ENCODE measurements around the gene CCDC142. TPM values are rescaled to one million over a fixed set of nuclear protein-coding genes. Genes with fewer than 3 reads are reported as not detected.

CCDC142 gene
- total and polyA plus RNA-seq, 2 donors (not counting 1 experiment from before 2014, with no cell fraction given), result 13.0 to 61.6 TPM

GRCh38 chr2:74525717-74526648, 43.2 kb upstream of the CCDC142 start, which contains the start of gene DQX1:
Gene DQX1 (minus strand): TSS chr2:74526231. CDS start chr2:74525729, 502 bp downstream.
- peak within 1 kb of the TSS in 1 of 2 donors; percentile 54 for H3K27ac ChIP-seq (ENCODE audit: low read length in 2 of 2)
- Mint-ChIP-seq H3K27me3 (no peaks in the 10 kb centered on the region), H3K27ac (peak within 1 kb of the TSS; percentile 84), H3K9me3 (ENCODE audit: insufficient read depth) (no peaks in the 10 kb centered on the region), H3K4me1 (peaks cover 30% of the 10 kb centered on the region), H3K4me3 (peak within 1 kb of the TSS; percentile 59)
- H3K4me2 ChIP-seq (replicated peaks; ENCODE audit: low read depth, low read length, poor library complexity, severe bottlenecking), result peak within 1 kb of the TSS; percentile 1
- H3K4me3 ChIP-seq (ENCODE audit: control extremely low read depth in 1 of 5, extremely low read depth in 1 of 5, insufficient read depth in 1 of 5, low read depth in 2 of 5, low read length in 4 of 5), result no peak within 1 kb of the TSS
- H3K36me3 ChIP-seq (replicated peaks in 1 of 2; ENCODE audit: control extremely low read depth in 1 of 2, control insufficient read depth in 1 of 2, extremely low read depth in 1 of 2, insufficient read depth in 2 of 2, low read length in 1 of 2), result peaks cover 0 to 29% of the 10 kb centered on the region in 2 experiments
- peaks cover 0 to 2% (median 0%) of the 10 kb centered on the region in 4 experiments for H3K27me3 ChIP-seq (replicated peaks in 1 of 4; ENCODE audit: control extremely low read depth in 1 of 4, control insufficient read depth in 3 of 4, insufficient read depth in 4 of 4, low read length in 3 of 4)
- H2AFZ ChIP-seq (ENCODE audit: insufficient read depth, low read depth, low read length, poor library complexity, severe bottlenecking), result no peak within 1 kb of the TSS
- POLR2A ChIA-PET, result interaction anchor here (0.7 to 1.1 kb wide), 5 partner anchors 10 to 45 kb away, joined by 3 to 4 read pairs (median 3); partner anchors contain the start of genes CCDC142 and TTC31
- TF ChIP-seq EZH2 (IDR thresholded peaks at IDR 0.05; ENCODE audit: borderline replicate concordance, insufficient read depth, low read depth, low read length, poor library complexity, severe bottlenecking), result no peak
- TF ChIP-seq, protein P1, sequence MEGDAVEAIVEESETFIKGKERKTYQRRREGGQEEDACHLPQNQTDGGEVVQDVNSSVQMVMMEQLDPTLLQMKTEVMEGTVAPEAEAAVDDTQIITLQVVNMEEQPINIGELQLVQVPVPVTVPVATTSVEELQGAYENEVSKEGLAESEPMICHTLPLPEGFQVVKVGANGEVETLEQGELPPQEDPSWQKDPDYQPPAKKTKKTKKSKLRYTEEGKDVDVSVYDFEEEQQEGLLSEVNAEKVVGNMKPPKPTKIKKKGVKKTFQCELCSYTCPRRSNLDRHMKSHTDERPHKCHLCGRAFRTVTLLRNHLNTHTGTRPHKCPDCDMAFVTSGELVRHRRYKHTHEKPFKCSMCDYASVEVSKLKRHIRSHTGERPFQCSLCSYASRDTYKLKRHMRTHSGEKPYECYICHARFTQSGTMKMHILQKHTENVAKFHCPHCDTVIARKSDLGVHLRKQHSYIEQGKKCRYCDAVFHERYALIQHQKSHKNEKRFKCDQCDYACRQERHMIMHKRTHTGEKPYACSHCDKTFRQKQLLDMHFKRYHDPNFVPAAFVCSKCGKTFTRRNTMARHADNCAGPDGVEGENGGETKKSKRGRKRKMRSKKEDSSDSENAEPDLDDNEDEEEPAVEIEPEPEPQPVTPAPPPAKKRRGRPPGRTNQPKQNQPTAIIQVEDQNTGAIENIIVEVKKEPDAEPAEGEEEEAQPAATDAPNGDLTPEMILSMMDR (IDR thresholded peaks at IDR 0.05), result no peak
- H3K9ac ChIP-seq (ENCODE audit: low read length), result no peak within 1 kb of the TSS
- DNase-seq, result peak; percentile 84
- peaks cover 17% of the 10 kb centered on the region for H4K20me1 ChIP-seq (ENCODE audit: control insufficient read depth, insufficient read depth, low read length, poor library complexity, severe bottlenecking)
- no peaks in the 10 kb centered on the region for H3K9me3 ChIP-seq (ENCODE audit: control extremely low read depth in 1 of 3, control insufficient read depth in 2 of 3, insufficient read depth in 1 of 3, low read length in 2 of 3)
- peaks cover 20% of the 10 kb centered on the region for H3K79me2 ChIP-seq (ENCODE audit: control insufficient read depth, insufficient read depth, low read length)
- no peak for ATAC-seq (ENCODE audit: low read depth)
- CTCF ChIA-PET, result interaction anchor here (1.0 to 9.6 kb wide), 4 partner anchors 17 to 61 kb away, joined by 3 to 71 read pairs (median 6); partner anchors contain the start of genes CCDC142, PCGF1 and TTC31
- intact Hi-C loops (cut with micrococcal nuclease), result loop anchor here (5.0 kb wide), 2 partner anchors 789 to 1294 kb away; partner anchors contain the start of genes CCT7, PRADC1 and TPRKB
- H3K4me1 ChIP-seq (ENCODE audit: control insufficient read depth in 2 of 2, insufficient read depth in 2 of 2, low read length in 2 of 2), result peaks cover 28 to 35% of the 10 kb centered on the region in 2 donors
- 90% methylated on average over 5 of the region's 11 CpGs for WGBS (ENCODE audit: insufficient coverage)
